HuH-7 (cell line): ENCODE measurements around the gene F9.
A peak's percentile ranks its signal among the peaks of the same experiment; 100 is the strongest.
"Not testable (repeated sequence)": the region's sequence is repeated elsewhere in the genome, so short reads cannot be mapped to it uniquely, and the experiment has no call there.

Experiments used
- DNase-seq: peaks from one replicate; pipeline ENCODE4 v3.0.0; 2011; ENCODE audit warnings: low spot score

F9 gene

GRCh38 chrX:139530550-139530949, at the start of gene F9:
F9 (plus strand) TSS chrX:139530739; CDS start chrX:139530765, 26 bp downstream.
- DNase-seq: no peak

GRCh38 chrX:139483699-139484098, 46.8 kb upstream of the F9 start:
- DNase-seq: no peak

DNA sequence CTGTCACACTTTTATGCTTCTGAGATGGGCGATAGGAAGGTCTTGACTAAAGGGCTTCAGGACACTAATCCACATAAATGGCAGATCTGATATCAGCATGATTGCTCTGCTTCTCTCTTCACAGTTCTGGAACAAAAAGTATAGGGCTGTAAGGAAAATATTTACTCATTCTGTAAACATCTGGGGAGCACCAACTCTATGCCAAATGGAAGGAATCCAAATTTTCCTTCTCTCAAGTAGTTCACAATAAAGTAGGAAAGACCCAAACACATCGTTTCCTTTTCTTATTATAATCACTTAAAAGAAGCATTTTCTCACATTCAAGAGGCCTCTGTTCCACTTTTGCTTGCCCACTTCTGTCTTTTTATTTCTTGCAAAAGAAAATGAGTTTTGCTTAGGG, 45.9 kb upstream of the F9 start:
- no peak for DNase-seq

GRCh38 chrX:139495324-139495723, 35.2 kb upstream of the F9 start:
- no peak for DNase-seq

- DNase-seq: no peak
Measured at GRCh38 chrX:139506333-139506732, 24.2 kb upstream of the F9 start.

GRCh38 chrX:139508099-139508498, 22.4 kb upstream of the F9 start:
- no peak for DNase-seq

GRCh38 chrX:139518475-139518874, 12.1 kb upstream of the F9 start:
- no peak for DNase-seq

GRCh38 chrX:139528829-139529228, 1.7 kb upstream of the F9 start:
- DNase-seq: not testable (repeated sequence)

GRCh38 chrX:139532834-139533233, 2.3 kb downstream of the F9 start:
- DNase-seq: no peak

DNA sequence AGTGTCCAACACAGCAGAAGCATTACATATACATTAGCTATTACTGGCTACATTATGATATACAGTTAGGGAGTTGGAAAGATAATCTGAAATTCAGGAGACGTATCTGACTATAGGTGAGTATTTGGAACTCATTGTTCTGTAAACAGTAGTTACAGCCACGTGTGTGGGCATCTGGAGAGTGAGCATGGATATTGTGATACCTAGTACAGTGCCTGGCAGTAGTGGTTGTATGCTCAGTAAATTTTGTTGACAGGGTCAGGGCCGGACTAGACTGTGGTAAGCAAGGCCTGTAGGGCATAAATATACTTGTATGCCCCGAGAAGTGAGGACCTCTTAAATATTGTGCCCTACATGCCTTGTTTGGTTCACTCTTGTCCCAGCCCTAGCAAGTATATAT, 2.9 kb downstream of the F9 start:
- DNase-seq: no peak

DNA sequence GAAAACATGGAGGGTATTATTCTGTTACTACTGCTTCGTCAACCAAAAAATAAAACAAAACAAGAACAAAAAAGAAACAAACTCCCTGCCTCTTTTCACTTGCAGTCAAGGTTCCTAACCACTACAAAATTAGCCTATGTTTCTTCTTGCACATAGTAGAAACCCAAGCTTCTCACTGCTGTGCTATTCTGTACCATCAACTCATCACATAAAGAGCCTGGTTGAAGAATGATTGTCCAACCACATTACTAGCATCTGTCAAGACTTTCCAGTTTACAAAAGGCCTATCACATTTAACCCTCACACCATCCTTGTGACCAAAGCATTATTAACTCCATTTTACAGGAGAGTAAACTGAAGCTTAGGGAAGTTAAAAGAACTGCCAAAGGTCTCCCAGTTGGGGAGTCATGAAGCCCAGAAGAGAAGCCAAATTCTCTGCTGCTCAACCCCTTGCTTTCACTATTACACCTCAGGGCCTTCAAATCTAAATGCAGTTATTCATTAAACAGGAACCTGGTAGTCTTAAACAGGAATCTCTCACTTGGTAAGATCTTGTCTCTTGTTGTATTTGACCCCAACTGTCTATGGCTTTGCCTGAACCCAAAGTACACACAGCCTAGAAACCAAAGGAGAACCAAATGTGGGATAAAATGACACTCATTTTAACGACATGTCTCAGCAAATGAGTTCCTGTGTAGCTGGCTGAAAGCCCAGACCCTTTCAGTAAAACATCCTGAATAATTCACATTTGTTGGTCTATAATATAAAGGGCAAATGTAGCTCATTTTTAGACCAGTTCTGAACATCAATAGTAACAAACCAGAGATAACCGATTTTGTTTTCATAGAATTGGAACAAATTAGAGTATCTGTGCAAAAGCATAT, 8.6 kb downstream of the F9 start:
- DNase-seq: no peak

DNA sequence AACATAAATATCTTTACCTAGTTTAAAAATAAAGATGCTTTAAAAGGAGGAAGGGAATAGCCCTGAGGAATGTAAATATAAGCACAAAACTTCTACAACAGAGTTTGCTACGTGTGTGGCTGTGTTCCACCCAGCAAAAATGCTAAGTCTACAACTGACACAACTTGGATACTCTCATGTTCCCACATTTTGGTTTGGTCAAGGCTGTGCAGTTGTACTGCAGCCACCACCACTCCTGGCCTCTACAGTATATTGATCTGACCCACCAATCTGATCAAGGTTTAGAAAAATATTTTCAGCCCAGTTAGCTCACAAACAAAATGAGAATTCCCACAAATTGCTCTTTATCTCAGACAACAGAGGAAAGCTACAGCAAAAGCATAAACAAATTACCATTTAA, 12.1 kb downstream of the F9 start:
- DNase-seq: no peak

DNA sequence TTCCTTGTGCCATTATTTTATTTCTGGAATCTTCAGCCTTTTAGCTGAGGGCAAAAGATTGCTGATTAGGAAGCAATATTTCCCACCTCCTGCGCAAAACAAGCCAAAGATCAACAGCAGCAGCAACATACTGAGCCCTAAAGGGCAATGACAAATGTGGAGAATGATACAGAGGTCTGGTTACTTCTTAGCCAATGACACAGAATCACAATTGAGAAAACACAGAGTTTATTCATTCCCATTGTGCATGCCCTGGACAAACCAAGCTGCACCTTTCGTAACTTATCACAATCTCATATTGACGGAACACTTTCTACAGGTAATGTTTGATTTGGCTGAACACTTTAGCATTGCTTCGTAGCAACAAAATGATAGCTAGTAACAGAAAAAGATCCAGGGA, 13.4 kb downstream of the F9 start:
- no peak for DNase-seq

DNA sequence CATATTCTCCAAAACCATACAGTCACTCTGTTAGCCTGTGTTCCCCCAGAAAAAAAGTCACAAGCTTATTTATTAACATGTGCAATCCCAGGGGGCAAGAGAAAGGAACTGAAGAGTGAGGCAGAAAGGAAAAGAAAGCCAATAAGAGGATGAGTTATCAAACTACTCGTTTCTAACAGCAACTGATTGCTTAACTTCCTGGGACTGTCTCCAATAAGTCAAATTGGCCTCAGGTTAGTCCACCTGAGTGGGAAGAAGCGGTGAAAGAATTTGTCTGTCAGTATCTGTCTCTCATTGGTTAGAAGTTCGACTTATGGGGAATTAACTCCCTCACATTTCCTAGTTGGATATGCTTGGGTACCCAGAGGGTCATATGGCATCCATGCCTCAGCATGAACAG, 14.1 kb downstream of the F9 start:
- no peak for DNase-seq

DNA sequence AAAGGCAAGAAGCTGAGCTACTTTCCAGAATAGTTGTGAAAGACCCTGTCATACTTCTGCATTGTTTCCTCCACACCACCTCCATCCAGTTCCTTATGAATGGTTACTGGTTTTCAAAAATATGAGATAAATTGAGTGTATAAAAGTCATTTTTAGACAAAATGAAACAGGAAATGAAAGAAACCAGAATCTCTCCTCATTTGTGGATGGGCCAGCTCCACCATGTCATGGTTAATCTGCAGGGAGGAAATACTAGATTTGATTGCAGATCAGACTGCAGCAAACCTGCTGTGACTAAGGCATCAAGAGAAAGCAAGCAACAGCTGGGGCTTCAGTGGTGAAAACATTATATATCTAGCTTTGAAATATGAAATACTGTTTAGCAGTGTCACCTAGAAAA, 23.8 kb downstream of the F9 start:
- DNase-seq: no peak

GRCh38 chrX:139554991-139555675, 24.6 kb downstream of the F9 start:
- no peak for DNase-seq

DNA sequence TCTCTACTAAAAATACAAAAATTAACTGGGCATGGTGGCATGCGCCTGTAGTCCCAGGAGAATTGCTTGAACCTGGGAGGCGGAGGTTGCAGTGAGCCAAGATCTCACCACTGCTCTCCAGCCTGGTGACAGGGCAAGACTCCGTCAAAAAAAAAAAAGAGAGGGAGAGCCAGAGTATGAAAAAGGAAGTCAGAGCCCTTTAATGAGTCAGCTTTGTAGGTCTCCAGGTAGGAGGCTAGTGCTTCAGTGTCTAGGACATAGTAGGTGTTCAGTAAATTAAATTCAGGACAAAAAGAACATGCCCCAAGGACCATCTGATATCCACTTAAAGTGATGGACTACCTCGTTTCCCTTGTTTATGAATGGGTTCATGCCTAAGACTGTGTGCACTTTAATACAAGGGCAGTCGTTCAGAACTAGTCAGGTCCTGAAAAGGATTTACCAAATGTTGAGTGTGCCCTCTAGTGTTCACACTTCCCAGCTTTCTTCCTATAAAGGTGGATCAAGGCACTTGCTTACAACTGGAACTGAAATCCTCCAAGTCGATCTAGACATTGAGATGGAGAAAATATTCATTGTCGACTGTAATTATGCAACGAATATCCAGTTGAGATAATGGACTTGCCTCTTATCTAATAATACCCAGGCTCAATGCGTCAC, 29.0 kb downstream of the F9 start:
- peak; percentile 2 for DNase-seq

DNA sequence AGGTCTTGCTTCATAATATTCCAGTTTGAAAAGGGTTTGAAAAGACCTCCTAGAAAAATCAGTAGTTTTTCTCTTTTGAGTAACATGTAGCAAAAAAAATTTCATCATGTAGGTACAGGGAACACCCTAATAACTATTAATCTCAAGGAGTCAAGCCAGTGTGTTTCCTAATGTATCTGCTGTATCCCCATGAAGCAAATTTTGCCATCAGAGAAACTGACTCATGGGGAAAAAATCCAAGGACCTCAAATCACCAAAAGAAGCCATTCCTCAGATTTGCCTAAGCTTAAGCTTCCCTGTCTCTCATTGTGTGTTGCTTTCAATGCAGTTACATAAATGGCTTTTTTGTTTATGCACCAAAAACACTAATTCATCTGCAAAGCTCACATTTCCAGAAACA, 29.7 kb downstream of the F9 start:
- no peak for DNase-seq

GRCh38 chrX:139563251-139563650, 32.7 kb downstream of the F9 start:
- DNase-seq: no peak

- DNase-seq: no peak
Measured at GRCh38 chrX:139566981-139567380, 36.4 kb downstream of the F9 start.

- no peak for DNase-seq
Measured at GRCh38 chrX:139581068-139581467, 50.5 kb downstream of the F9 start.

- DNase-seq: no peak
Measured at GRCh38 chrX:139585613-139586012, 55.1 kb downstream of the F9 start.

DNA sequence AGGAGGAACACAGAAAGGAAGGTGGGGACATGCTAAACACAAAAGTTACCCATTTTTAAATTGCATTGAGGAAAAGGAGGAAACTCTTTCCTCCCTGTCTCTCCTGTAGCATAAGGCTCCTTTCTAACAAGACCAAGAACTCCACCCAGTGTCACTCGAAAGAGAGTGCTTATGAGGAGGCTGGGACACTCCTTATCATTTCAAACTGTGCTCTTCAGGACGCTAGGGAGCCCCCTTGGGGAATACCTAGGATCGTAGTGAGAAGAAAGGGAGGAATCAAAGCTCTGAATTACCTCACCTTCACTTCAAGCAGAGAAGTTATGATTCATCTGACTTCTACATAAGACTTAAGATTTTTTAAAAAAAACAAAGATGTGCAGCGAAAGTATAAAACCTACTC, 65.5 kb downstream of the F9 start:
- DNase-seq: no peak
